Activated CD8-positive, alpha-beta T cell treated with anti-CD3 and anti-CD28 coated beads for 36 hours (primary cell): ENCODE results near the gene BLOC1S4. TPM values are rescaled to one million over a fixed set of nuclear protein-coding genes. Genes with fewer than 3 reads are reported as not detected.

Experiments
- ATAC-seq: fragments of 200-7000 bp; cut with Tn5 transposase; one replicate; pipeline ENCODE4 v1.10.0; 2021; ENCODE audit warnings: mild to moderate bottlenecking, moderate library complexity
- CTCF ChIA-PET: fragments of 350-600 bp; sonication (Branson Sonifier 250); formaldehyde crosslinking; loops from one replicate; lab custom pipeline; 2021; ENCODE audit warnings: antibody characterized with exemption; lab: Charles Lee
- POLR2A ChIA-PET: fragments of 350-600 bp; sonication (Branson Sonifier 250); formaldehyde crosslinking; loops from one replicate; lab custom pipeline; 2021; ENCODE audit warnings: antibody characterized with exemption; lab: Charles Lee
- DNase-seq: peaks from one replicate; pipeline ENCODE4 v3.0.0-alpha.2; 2020
- H3K27ac Mint-ChIP-seq: one replicate; pipeline ENCODE4 v1.8.0; 2021; ENCODE audit warnings: mild to moderate bottlenecking, mixed read lengths
- H3K27me3 Mint-ChIP-seq: one replicate; pipeline ENCODE4 v1.8.0; 2021; ENCODE audit warnings: mixed read lengths
- H3K36me3 Mint-ChIP-seq: one replicate; pipeline ENCODE4 v1.8.0; 2021; ENCODE audit warnings: low read depth, mixed read lengths
- H3K4me1 Mint-ChIP-seq: one replicate; pipeline ENCODE4 v1.8.0; 2021; ENCODE audit warnings: low read depth, mixed read lengths
- H3K4me3 Mint-ChIP-seq: one replicate; pipeline ENCODE4 v1.8.0; 2021; ENCODE audit warnings: mild to moderate bottlenecking, moderate library complexity, mixed read lengths
- H3K9me3 Mint-ChIP-seq: one replicate; pipeline ENCODE4 v1.8.0; 2021; ENCODE audit warnings: mixed read lengths
- CTCF ChIP-seq: fragments of 200-600 bp; IDR thresholded peaks from one replicate; pipeline ENCODE4 v1.8.0; 2022; ENCODE audit warnings: antibody characterized with exemption, mild to moderate bottlenecking
- intact Hi-C: fragments of 100-400 bp; cut with micrococcal nuclease; formaldehyde crosslinking; loops from one replicate; pipeline ENCODE4 v1.10.0; 2022
- total RNA-seq, 2 experiments: library from RNA; stranded (reverse); gene quantifications; one replicate each; pipeline ENCODE4 v1.2.3, GENCODE V29; 2021

BLOC1S4 gene
- total RNA-seq, 2 experiments from 2014 or later: 19.1 to 21.8 TPM

- DNase-seq: no peak
- no peak for TF ChIP-seq CTCF
- no peak overlapping the region for H3K4me3 Mint-ChIP-seq
- no peak overlapping the region for H3K27ac Mint-ChIP-seq
- H3K27me3 Mint-ChIP-seq: no peaks in the 10 kb centered on the region
- H3K36me3 Mint-ChIP-seq: peaks cover 49% of the 10 kb centered on the region
- ChIA-PET CTCF (interaction anchor here (1.9 to 8.5 kb wide), 6 partner anchors 11 to 171 kb away, joined by 7 to 102 read pairs (median 8); partner anchors contain the start of gene BLOC1S4), POLR2A (interaction anchor here (1.2 to 4.4 kb wide), 3 partner anchors 12 to 29 kb away, joined by 3 to 24 read pairs (median 11); a partner anchor contains a TSS)
- peaks cover 2% of the 10 kb centered on the region for H3K9me3 Mint-ChIP-seq
- ATAC-seq: no peak
- peaks cover 65% of the 10 kb centered on the region for H3K4me1 Mint-ChIP-seq
- intact Hi-C loops: no loop called here
These were observed 13.2 kb upstream of the BLOC1S4 start for GRCh38 chr4:6702761-6703160.

GRCh38 chr4:6703786-6704185 lies 12.2 kb upstream of the BLOC1S4 start:
- H3K36me3 Mint-ChIP-seq: peaks cover 59% of the 10 kb centered on the region
- ChIA-PET POLR2A (interaction anchor here (0.6 to 4.4 kb wide), 5 partner anchors 9 to 80 kb away, joined by 3 to 24 read pairs (median 4); partner anchors contain the start of gene BLOC1S4), CTCF (interaction anchor here (1.1 to 7.3 kb wide), 4 partner anchors 7 to 40 kb away, joined by 3 to 66 read pairs (median 6); a partner anchor contains a TSS)
- DNase-seq (no peak), ATAC-seq (peak; percentile 28)
- H3K27me3 Mint-ChIP-seq: no peaks in the 10 kb centered on the region
- TF ChIP-seq CTCF: no peak
- H3K4me1 Mint-ChIP-seq: peaks cover 66% of the 10 kb centered on the region
- H3K9me3 Mint-ChIP-seq: peaks cover 2% of the 10 kb centered on the region
- intact Hi-C loops: no loop called here
- peak overlapping the region; percentile 60 for H3K27ac Mint-ChIP-seq
- H3K4me3 Mint-ChIP-seq: no peak overlapping the region

GRCh38 chr4:6705646-6706045 lies 10.3 kb upstream of the BLOC1S4 start:
- peaks cover 2% of the 10 kb centered on the region for H3K9me3 Mint-ChIP-seq
- ChIA-PET CTCF (interaction anchor here (1.1 to 7.3 kb wide), 7 partner anchors 14 to 204 kb away, joined by 3 to 66 read pairs (median 4); partner anchors contain the start of gene TBC1D14), POLR2A (interaction anchor here (1.3 to 8.0 kb wide), 4 partner anchors 11 to 168 kb away, joined by 3 to 75 read pairs (median 7); partner anchors contain the start of gene BLOC1S4)
- H3K27me3 Mint-ChIP-seq: no peaks in the 10 kb centered on the region
- intact Hi-C loops: loop anchor here (5.0 kb wide), 1 partner anchor 33 kb away; a partner anchor contains a TSS
- peak; percentile 46 for DNase-seq
- H3K27ac Mint-ChIP-seq: peak overlapping the region; percentile 81
- H3K36me3 Mint-ChIP-seq: peaks cover 65% of the 10 kb centered on the region
- TF ChIP-seq CTCF: no peak
- H3K4me3 Mint-ChIP-seq: peak overlapping the region; percentile 33
- peak; percentile 18 for ATAC-seq
- peaks cover 58% of the 10 kb centered on the region for H3K4me1 Mint-ChIP-seq

GRCh38 chr4:6706173-6706572 lies 9.8 kb upstream of the BLOC1S4 start:
- intact Hi-C loops: loop anchor here (5.0 kb wide), 1 partner anchor 34 kb away; a partner anchor contains a TSS
- DNase-seq: no peak
- Mint-ChIP-seq H3K9me3 (peaks cover 2% of the 10 kb centered on the region), H3K4me1 (peaks cover 62% of the 10 kb centered on the region), H3K27me3 (no peaks in the 10 kb centered on the region), H3K27ac (peak overlapping the region; percentile 81), H3K4me3 (peak overlapping the region; percentile 33), H3K36me3 (peaks cover 65% of the 10 kb centered on the region)
- CTCF ChIA-PET: interaction anchor here (1.3 to 7.3 kb wide), 6 partner anchors 13 to 43 kb away, joined by 3 to 66 read pairs (median 5); a partner anchor contains a TSS
- TF ChIP-seq CTCF: no peak
- no peak for ATAC-seq
- POLR2A ChIA-PET: interaction anchor here (1.0 to 8.0 kb wide), 7 partner anchors 8 to 168 kb away, joined by 3 to 75 read pairs (median 4); partner anchors contain the start of gene MRFAP1
